ENCODE measurements around the gene IFT43. TPM values are rescaled to one million over a fixed set of nuclear protein-coding genes. Genes with fewer than 3 reads are reported as not detected.

The IFT43 gene
- total RNA-seq, 1 donor, result 26.8 TPM

GRCh38 chr14:76088771-76089571 is 103.4 kb downstream of the IFT43 start:
- TF ChIP-seq CTCF (IDR thresholded peaks at IDR 0.05; ENCODE audit: insufficient read depth, low read length), result no peak
- DNase-seq (ENCODE audit: low read depth), result no peak

DNA sequence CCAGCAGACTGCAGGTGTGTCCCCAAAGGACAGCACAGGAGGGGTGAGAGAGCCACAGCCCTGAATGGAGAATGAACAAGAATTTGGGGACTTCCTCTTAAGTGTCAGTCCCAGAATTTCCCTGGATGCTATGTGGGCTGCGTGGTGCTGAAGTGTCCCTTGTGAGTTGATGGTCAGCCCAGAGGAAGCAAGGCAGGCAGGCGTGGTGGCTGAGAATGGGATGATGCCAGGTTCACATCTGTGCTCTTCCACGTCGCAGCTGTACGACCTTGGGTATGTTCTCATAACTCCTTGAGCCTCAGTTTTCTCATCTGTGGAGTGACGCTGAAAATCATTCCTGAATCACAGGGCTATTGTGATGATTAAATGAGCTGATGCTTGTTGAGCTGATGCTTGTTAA is 104.0 kb downstream of the IFT43 start:
- H3K4me3 ChIP-seq (ENCODE audit: low read depth, low read length), result no peak overlapping the region
- TF ChIP-seq CTCF (IDR thresholded peaks at IDR 0.05; ENCODE audit: insufficient read depth, low read length), result no peak
- DNase-seq (ENCODE audit: low read depth), result no peak

More at GRCh38 chr14:76088771-76089571, 103.4 kb downstream of the IFT43 start:
- H3K4me3 ChIP-seq (ENCODE audit: low read depth, low read length), result no peak overlapping the region

- no peak for TF ChIP-seq CTCF (IDR thresholded peaks at IDR 0.05; ENCODE audit: insufficient read depth, low read length)
- H3K4me3 ChIP-seq (ENCODE audit: low read depth, low read length), result no peak overlapping the region
- peak; percentile 18 for DNase-seq (ENCODE audit: low read depth)
These were observed 105.2 kb downstream of the IFT43 start for GRCh38 chr14:76090616-76091391.

DNA sequence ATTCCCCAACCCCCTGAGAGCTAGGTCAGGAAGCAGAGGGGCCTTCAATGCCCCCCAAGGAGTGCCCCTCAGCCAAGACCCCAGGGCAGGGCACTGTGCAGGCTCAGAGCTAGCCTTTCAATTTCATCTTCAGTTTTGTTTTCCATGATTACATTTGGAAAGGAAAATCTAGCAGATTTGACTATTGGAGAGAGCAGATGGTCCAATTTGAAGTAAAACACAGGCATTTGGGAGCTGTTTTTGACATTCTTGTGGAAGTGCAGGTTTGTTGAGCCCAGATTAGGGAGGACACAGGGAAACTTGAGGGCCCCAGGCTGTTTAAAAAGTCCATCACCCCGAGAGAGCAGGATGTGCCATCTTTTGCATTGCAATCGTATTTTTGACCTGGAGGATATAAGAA is 107.5 kb downstream of the IFT43 start:
- no peak overlapping the region for H3K4me3 ChIP-seq (ENCODE audit: low read depth, low read length)
- DNase-seq (ENCODE audit: low read depth), result no peak
- TF ChIP-seq CTCF (IDR thresholded peaks at IDR 0.05; ENCODE audit: insufficient read depth, low read length), result no peak

DNA sequence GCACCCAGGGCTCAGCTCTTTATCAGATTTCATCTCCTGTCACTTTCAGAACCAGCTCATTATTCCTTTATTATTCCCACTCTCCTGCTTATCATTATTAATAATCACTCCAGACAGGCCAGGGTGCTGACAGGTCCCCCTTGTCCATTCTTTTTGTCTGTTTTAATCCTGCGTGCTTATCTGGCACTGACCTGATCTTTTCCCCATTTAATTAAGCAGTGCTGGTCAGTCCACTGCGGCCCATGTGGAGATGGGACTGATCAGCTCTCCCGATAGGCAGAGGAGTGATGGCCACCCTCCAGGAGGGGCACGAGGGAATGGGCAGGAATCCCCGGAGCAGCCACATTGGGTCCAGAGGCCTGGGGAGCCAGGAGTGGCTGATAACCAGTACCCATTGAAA is 110.7 kb downstream of the IFT43 start:
- TF ChIP-seq CTCF (IDR thresholded peaks at IDR 0.05; ENCODE audit: insufficient read depth, low read length), result no peak
- no peak overlapping the region for H3K4me3 ChIP-seq (ENCODE audit: low read depth, low read length)
- no peak for DNase-seq (ENCODE audit: low read depth)

DNA sequence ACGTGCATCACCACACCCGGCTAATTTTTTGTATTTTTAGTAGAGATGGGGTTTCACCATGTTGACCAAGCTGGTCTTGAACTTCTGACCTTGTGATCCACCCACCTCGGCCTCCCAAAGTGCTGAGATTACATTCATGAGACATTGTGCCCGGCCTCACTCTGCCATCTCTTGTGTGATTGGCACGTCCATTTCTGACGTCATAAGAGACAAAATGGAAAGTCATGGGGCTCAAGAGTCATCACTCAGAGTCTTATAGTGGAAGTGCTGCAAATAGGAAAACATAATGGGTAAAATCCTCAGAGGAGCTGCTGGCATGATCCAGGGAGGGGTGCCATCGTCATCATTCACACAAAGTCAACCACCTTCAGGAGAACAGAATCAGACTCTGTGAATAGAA is 112.0 kb downstream of the IFT43 start:
- TF ChIP-seq CTCF (IDR thresholded peaks at IDR 0.05; ENCODE audit: insufficient read depth, low read length), result no peak
- H3K4me3 ChIP-seq (ENCODE audit: low read depth, low read length), result no peak overlapping the region
- no peak for DNase-seq (ENCODE audit: low read depth)
